Smooth muscle cell (in vitro differentiated cells): ENCODE measurements around the gene CDH2. TPM values are rescaled to one million over a fixed set of nuclear protein-coding genes. Genes with fewer than 3 reads are reported as not detected.

Experiments used
- DNase-seq: peaks from one replicate; lab custom pipeline; 2025; ENCODE audit not compliant: unreplicated experiment; lab: John Stamatoyannopoulos, UW
- H2AFZ ChIP-seq: fragments of 200-600 bp; sonication (generic); 2 replicates; pipeline ENCODE4 v1.6.0; 2016; ENCODE audit warnings: antibody characterized with exemption, low read depth, mild to moderate bottlenecking
- H3F3A ChIP-seq: fragments of 200-600 bp; sonication (generic); 2 replicates; pipeline ENCODE4 v1.6.0; 2017; ENCODE audit warnings: antibody characterized with exemption, low read depth
- H3K27ac ChIP-seq: fragments of 200-600 bp; sonication (generic); 2 replicates; pipeline ENCODE4 v1.5.1; 2016; ENCODE audit warnings: low read depth, mild to moderate bottlenecking
- H3K27me3 ChIP-seq: fragments of 200-600 bp; sonication (generic); 2 replicates; pipeline ENCODE4 v1.6.1; 2016; ENCODE audit warnings: low read depth, mild to moderate bottlenecking
- H3K36me3 ChIP-seq: fragments of 200-600 bp; sonication (generic); 2 replicates; pipeline ENCODE4 v1.5.1; 2016; ENCODE audit warnings: low read depth
- H3K4me1 ChIP-seq: fragments of 200-600 bp; sonication (generic); 2 replicates; pipeline ENCODE4 v1.5.1; 2016; ENCODE audit warnings: low read depth
- H3K4me2 ChIP-seq: fragments of 200-600 bp; sonication (generic); 2 replicates; pipeline ENCODE4 v1.6.0; 2016; ENCODE audit warnings: mild to moderate bottlenecking
- H3K4me3 ChIP-seq: fragments of 200-600 bp; sonication (generic); 2 replicates; pipeline ENCODE4 v1.5.1; 2016; ENCODE audit warnings: mild to moderate bottlenecking
- H3K79me2 ChIP-seq: fragments of 200-600 bp; sonication (generic); 2 replicates; pipeline ENCODE4 v1.6.0; 2016; ENCODE audit warnings: low read depth, mild to moderate bottlenecking
- H3K9ac ChIP-seq: fragments of 200-600 bp; sonication (generic); 2 replicates; pipeline ENCODE4 v1.6.0; 2016; ENCODE audit warnings: low read depth
- H3K9me3 ChIP-seq: fragments of 200-600 bp; sonication (generic); replicated peaks from 2 replicates; pipeline ENCODE4 v1.5.1; 2016; ENCODE audit warnings: low read depth
- H4K20me1 ChIP-seq: fragments of 200-600 bp; sonication (generic); 2 replicates; pipeline ENCODE4 v1.6.0; 2016; ENCODE audit warnings: low read depth
- WGBS: methylation state at CpG from one replicate; pipeline ENCODE4 v1.1.7; 2016; ENCODE audit warnings: low lambda C conversion rate; 5-methylcytosine and 5-hydroxymethylcytosine counted together
- polyA plus RNA-seq: library from polyadenylated mRNA; unstranded; fragments of >200 nt; fragmentation: Nextera tagmentation; extraction: Ambion mirVana; gene quantifications from 2 replicates; pipeline ENCODE4 v1.2.1, GENCODE V29; 2016
- total RNA-seq: library from RNA; depleted of rRNA; stranded (reverse); fragments of >200 nt; gene quantifications from 2 replicates; pipeline ENCODE4 v1.2.3, GENCODE V29; 2014
- TF ChIP-seq, protein P1 (sequence below): fragments of 200-600 bp; sonication (generic); IDR thresholded peaks from 2 replicates; pipeline ENCODE4 v1.5.1; 2017; ENCODE audit warnings: borderline replicate concordance, mild to moderate bottlenecking, antibody characterized with exemption; ENCODE audit not compliant: insufficient read depth, poor library complexity, severe bottlenecking

The CDH2 gene
- total and polyA plus RNA-seq, 2 experiments from 2014 or later, result 132 to 251 TPM

DNA sequence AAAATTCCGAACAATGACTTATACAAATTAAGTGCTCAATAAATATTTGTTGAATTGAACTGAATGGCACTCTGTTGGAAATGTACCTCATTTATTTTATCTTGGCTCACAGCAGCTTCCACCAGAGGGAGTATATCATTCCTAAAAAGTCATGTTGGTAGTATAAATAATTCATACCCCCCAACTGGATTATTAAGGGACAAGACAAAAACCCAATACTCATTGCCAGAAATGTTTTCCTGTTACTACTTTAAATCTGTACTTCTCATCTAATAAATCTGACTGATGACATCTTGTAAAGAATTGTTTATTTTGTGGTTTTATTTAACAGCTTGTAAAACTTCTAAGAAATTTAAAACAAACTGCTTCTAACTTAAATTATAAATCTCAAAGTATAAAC lies 163.9 kb downstream of the CDH2 start:
- Histone ChIP-seq H2AFZ (no peak overlapping the region), H3K27me3 (no peaks in the 10 kb centered on the region), H3K4me1 (peaks cover 16% of the 10 kb centered on the region), H3K4me2 (no peak overlapping the region), H3K79me2 (peaks cover 38% of the 10 kb centered on the region), H4K20me1 (peaks cover 3% of the 10 kb centered on the region), H3F3A (peaks cover 4% of the 10 kb centered on the region), H3K36me3 (peaks cover 29% of the 10 kb centered on the region), H3K9ac (no peak overlapping the region), H3K4me3 (no peak overlapping the region), H3K27ac (no peak overlapping the region), H3K9me3 (no peaks in the 10 kb centered on the region)
- WGBS, result 89% methylated on average over 1 of the region's 1 CpG
- TF ChIP-seq, protein P1, sequence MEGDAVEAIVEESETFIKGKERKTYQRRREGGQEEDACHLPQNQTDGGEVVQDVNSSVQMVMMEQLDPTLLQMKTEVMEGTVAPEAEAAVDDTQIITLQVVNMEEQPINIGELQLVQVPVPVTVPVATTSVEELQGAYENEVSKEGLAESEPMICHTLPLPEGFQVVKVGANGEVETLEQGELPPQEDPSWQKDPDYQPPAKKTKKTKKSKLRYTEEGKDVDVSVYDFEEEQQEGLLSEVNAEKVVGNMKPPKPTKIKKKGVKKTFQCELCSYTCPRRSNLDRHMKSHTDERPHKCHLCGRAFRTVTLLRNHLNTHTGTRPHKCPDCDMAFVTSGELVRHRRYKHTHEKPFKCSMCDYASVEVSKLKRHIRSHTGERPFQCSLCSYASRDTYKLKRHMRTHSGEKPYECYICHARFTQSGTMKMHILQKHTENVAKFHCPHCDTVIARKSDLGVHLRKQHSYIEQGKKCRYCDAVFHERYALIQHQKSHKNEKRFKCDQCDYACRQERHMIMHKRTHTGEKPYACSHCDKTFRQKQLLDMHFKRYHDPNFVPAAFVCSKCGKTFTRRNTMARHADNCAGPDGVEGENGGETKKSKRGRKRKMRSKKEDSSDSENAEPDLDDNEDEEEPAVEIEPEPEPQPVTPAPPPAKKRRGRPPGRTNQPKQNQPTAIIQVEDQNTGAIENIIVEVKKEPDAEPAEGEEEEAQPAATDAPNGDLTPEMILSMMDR, result peak; percentile 53
- no peak for DNase-seq

DNA sequence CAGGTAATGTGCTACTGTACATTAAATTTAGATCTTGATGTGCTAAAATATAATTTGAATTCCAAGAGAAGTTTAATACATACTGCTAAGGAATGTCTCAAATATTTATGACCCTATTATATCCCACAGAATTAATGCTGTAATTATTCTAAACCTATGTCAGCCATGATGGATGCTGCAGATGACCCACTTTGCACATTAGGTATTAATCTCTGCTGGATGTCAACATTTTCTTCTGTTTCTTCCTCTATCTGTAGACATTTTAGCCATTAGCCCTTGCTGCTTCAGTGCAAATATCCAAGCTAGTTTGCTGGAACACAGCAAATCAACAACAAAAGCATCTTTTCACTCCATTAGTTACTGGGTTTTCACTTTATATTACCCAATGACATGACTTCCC lies 164.6 kb downstream of the CDH2 start:
- TF ChIP-seq, protein P1, result no peak
- no peak overlapping the region for H3K4me3 ChIP-seq
- peaks cover 16% of the 10 kb centered on the region for H3K4me1 ChIP-seq
- H3K9me3 ChIP-seq, result no peaks in the 10 kb centered on the region
- H3K9ac ChIP-seq, result peak overlapping the region; percentile 17
- no peaks in the 10 kb centered on the region for H3K27me3 ChIP-seq
- peaks cover 33% of the 10 kb centered on the region for H3K79me2 ChIP-seq
- peaks cover 3% of the 10 kb centered on the region for H4K20me1 ChIP-seq
- DNase-seq, result no peak
- peaks cover 4% of the 10 kb centered on the region for H3F3A ChIP-seq
- H2AFZ ChIP-seq, result no peak overlapping the region
- H3K27ac ChIP-seq, result no peak overlapping the region
- H3K36me3 ChIP-seq, result peaks cover 29% of the 10 kb centered on the region
- H3K4me2 ChIP-seq, result no peak overlapping the region

DNA sequence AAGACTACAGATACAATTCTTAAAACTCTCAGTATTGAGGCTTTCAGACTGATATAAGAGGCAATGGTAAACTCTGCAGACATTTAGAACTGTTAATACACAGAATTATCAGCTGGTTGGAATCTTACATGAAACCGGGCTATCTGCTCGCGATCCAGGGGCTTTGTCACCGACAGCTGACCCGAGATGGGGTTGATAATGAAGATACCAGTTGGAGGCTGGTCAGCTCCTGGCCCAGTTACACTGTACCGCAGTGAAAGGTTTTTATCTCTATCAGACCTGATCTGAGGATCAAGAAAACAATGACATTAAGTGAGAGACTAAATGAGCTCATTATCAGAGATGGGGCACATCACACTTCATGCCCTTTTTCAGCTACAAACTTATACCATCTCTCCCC lies 167.3 kb downstream of the CDH2 start:
- H3K79me2 ChIP-seq, result peaks cover 14% of the 10 kb centered on the region

DNA sequence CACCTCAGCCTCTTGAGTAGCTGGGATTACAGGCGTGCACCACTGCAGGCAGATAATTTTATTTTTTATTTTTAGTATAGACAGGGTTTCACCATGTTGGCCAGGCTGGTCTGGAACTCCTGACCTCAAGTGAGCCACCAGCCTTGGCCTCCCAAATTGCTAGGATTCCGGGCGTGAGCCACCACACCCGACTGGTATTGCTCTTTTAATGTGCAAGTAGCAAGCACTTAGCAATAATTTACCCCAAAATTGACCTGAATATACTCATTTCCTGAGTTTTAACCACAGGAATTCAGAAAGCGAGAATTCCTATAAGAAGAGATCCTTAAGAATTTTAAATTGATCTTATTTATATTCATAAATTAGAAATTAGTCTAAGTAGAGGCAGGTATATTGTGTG lies 169.1 kb downstream of the CDH2 start:
- Histone ChIP-seq H2AFZ (no peak overlapping the region), H3K36me3 (peaks cover 37% of the 10 kb centered on the region), H3K79me2 (peaks cover 7% of the 10 kb centered on the region), H3K27me3 (no peaks in the 10 kb centered on the region), H4K20me1 (no peaks in the 10 kb centered on the region), H3K9ac (no peak overlapping the region), H3F3A (no peaks in the 10 kb centered on the region), H3K4me1 (peaks cover 4% of the 10 kb centered on the region), H3K9me3 (no peaks in the 10 kb centered on the region), H3K4me3 (no peak overlapping the region), H3K4me2 (no peak overlapping the region), H3K27ac (no peak overlapping the region)
- no peak for DNase-seq
- 88% methylated on average over 5 of the region's 5 CpGs for WGBS
- TF ChIP-seq, protein P1, result no peak

More for the DNA sequence above, 167.3 kb downstream of the CDH2 start:
- H3K9ac ChIP-seq, result no peak overlapping the region
- H3F3A ChIP-seq, result peaks cover 4% of the 10 kb centered on the region
- H3K9me3 ChIP-seq, result no peaks in the 10 kb centered on the region
- DNase-seq, result no peak
- no peaks in the 10 kb centered on the region for H3K27me3 ChIP-seq
- no peak overlapping the region for H3K27ac ChIP-seq
- peaks cover 3% of the 10 kb centered on the region for H4K20me1 ChIP-seq
- H3K36me3 ChIP-seq, result peaks cover 34% of the 10 kb centered on the region
- no peak overlapping the region for H3K4me2 ChIP-seq
- H3K4me3 ChIP-seq, result no peak overlapping the region
- WGBS, result 72% methylated on average over 6 of the region's 6 CpGs
- peaks cover 12% of the 10 kb centered on the region for H3K4me1 ChIP-seq
- H2AFZ ChIP-seq, result no peak overlapping the region
- TF ChIP-seq, protein P1, result no peak
